SJCRH30 (cell line): ENCODE data around the gene SIGLEC7. TPM values are rescaled to one million over a fixed set of nuclear protein-coding genes. Genes with fewer than 3 reads are reported as not detected.
A peak's percentile ranks its signal among the peaks of the same experiment; 100 is the strongest.

Experiments used
- DNase-seq, 2 experiments: peaks; one replicate each; pipeline ENCODE4 v3.0.0-alpha.2; 2015 to 2020
- H3K27ac ChIP-seq: fragments of 250-450 bp; sonication (Bioruptor Pico); 2 replicates; pipeline ENCODE4 v1.5.1; 2020; ENCODE audit warnings: mild to moderate bottlenecking, moderate library complexity
- H3K27me3 ChIP-seq: fragments of 250-450 bp; sonication (Bioruptor Pico); 2 replicates; pipeline ENCODE4 v1.5.1; 2020; ENCODE audit warnings: mild to moderate bottlenecking, moderate library complexity
- H3K36me3 ChIP-seq: fragments of 250-450 bp; sonication (Bioruptor Pico); 2 replicates; pipeline ENCODE4 v1.5.1; 2020; ENCODE audit warnings: mild to moderate bottlenecking, moderate library complexity
- H3K4me1 ChIP-seq: fragments of 250-450 bp; sonication (Bioruptor Pico); 2 replicates; pipeline ENCODE4 v1.5.1; 2020; ENCODE audit warnings: mild to moderate bottlenecking, moderate library complexity
- H3K4me3 ChIP-seq: fragments of 250-450 bp; sonication (Bioruptor Pico); 2 replicates; pipeline ENCODE4 v1.5.1; 2020; ENCODE audit warnings: mild to moderate bottlenecking, moderate library complexity
- H3K9me3 ChIP-seq: fragments of 250-450 bp; sonication (Bioruptor Pico); replicated peaks from 2 replicates; pipeline ENCODE4 v1.5.1; 2020; ENCODE audit warnings: mild to moderate bottlenecking, moderate library complexity
- total RNA-seq: library from RNA; depleted of rRNA; stranded (reverse); fragments of >200 nt; shearing (Covaris generic); gene quantifications from 2 replicates; pipeline ENCODE4 v1.2.3, GENCODE V29; 2014

The SIGLEC7 gene
- total RNA-seq, 1 experiment from 2014 or later, result not detected

- peak; percentile 26 to 35 for DNase-seq
- H3K4me3 ChIP-seq, result peak overlapping the region; percentile 87
- 0 out of 2 replicates have a peak, but pooled peaks cover 4% of the 10 kb centered on the region for H3K36me3 ChIP-seq
- no peaks in the 10 kb centered on the region for H3K4me1 ChIP-seq
- no peaks in the 10 kb centered on the region for H3K9me3 ChIP-seq
- H3K27ac ChIP-seq, result peak overlapping the region; percentile 78
- no peaks in the 10 kb centered on the region; the same call in 1 of the 2 replicates for H3K27me3 ChIP-seq
These were observed 34.6 kb upstream of the SIGLEC7 start for GRCh38 chr19:51107406-51108065.

DNA sequence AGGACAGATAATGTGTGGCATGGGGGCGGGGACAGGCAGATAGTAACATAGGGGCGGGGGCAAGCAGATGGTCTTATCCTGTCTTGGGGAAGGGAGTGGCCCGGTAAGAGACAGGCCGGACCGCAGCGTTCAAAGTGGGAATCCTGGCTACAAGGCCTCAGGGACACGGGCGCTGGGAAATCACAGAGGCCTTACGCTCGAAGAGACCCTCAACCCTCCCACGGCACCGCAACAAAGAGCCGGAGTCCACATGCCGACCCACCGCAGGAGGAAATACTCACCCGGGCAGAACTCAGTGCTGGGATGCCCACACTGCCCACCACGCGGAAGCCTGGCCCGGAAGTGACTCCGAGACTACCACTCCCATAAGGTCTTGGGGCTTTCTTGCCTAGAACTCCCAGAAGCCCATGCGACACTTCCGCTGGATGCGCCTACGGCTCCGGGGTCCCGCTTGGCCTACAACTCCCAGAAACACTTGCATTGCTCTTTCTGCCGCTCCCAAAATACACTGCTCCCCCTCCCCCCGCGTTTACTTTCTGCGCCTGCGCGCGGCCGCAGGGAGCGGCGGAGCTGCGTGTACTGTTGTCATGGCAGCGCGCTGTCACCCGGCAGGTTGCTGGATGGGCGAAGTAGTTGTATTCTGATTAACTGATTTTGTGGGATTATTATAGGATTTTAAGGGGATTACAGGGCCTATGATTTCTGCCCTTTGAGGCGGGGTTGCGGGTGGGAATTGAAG is 33.9 kb upstream of the SIGLEC7 start, which contains the start of gene CTU1:
CTU1 (minus strand) TSS at position 344 of the 739 bp plus-strand sequence. CDS start 3,840 bp downstream, outside the sequence.
- Histone ChIP-seq H3K4me1 (no peaks in the 10 kb centered on the region), H3K9me3 (no peaks in the 10 kb centered on the region), H3K4me3 (peak within 1 kb of the TSS; percentile 87), H3K27ac (peak within 1 kb of the TSS; percentile 78), H3K36me3 (no peaks in the 10 kb centered on the region), H3K27me3 (peaks cover 3% of the 10 kb centered on the region; the same call in 1 of the 2 replicates)
- DNase-seq, result peak; percentile 98

DNA sequence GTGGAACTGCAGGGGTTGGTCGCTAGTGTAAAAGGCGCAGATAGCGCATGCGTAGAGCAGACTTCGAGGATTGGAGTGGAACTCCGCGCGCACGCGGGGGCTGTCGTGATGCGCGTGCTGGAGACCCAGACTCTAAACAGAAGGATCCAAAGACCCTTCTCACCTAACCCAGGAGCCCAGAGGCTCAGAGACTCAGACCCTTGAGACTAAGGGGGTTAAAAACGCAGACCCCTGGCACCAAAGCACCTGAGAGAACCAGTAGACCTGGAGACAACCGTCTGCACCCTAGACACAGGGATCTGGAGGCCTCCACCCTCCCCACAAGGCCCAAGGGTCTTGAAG is 33.3 kb upstream of the SIGLEC7 start:
- Histone ChIP-seq H3K9me3 (no peaks in the 10 kb centered on the region), H3K27ac (no peak overlapping the region)

GRCh38 chr19:51110666-51110971 is 31.5 kb upstream of the SIGLEC7 start:
- peaks cover 11% of the 10 kb centered on the region; the same call in 1 of the 2 replicates for H3K27me3 ChIP-seq
- no peak overlapping the region for H3K4me3 ChIP-seq
- H3K4me1 ChIP-seq, result no peaks in the 10 kb centered on the region
- no peak for DNase-seq
- no peaks in the 10 kb centered on the region for H3K36me3 ChIP-seq
- no peaks in the 10 kb centered on the region for H3K9me3 ChIP-seq
- H3K27ac ChIP-seq, result no peak overlapping the region

More for the DNA sequence above, 33.3 kb upstream of the SIGLEC7 start:
- no peak for DNase-seq
- Histone ChIP-seq H3K4me3 (peak overlapping the region; percentile 87), H3K4me1 (no peaks in the 10 kb centered on the region), H3K36me3 (no peaks in the 10 kb centered on the region), H3K27me3 (peaks cover 6% of the 10 kb centered on the region; the same call in 1 of the 2 replicates)

DNA sequence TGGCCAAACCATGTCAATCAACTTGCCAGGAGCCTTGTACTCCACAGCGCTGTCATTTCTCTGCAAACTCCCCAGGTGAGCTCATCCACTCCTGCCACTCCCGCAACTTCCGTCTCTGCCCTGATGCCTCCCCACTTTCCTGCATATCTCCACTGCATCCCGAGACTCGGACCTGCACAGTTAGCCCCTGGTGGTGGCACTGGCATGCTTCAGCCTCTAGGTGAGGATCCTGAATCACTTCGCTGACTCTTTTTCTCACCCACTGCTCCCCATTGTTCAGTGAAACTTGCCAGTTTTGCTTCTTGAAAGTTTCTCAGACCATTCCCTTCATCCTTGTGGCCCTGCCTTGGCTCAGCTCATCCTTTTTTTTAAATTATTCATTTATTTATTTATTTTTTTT is 30.5 kb upstream of the SIGLEC7 start:
- Histone ChIP-seq H3K9me3 (no peaks in the 10 kb centered on the region), H3K27me3 (peaks cover 16% of the 10 kb centered on the region; the same call in 1 of the 2 replicates), H3K36me3 (no peaks in the 10 kb centered on the region), H3K4me3 (no peak overlapping the region), H3K27ac (no peak overlapping the region), H3K4me1 (no peaks in the 10 kb centered on the region)
- no peak for DNase-seq

GRCh38 chr19:51114087-51114729 is 27.9 kb upstream of the SIGLEC7 start:
- Histone ChIP-seq H3K4me3 (no peak overlapping the region), H3K27ac (no peak overlapping the region), H3K9me3 (no peaks in the 10 kb centered on the region), H3K36me3 (no peaks in the 10 kb centered on the region), H3K27me3 (peaks cover 16% of the 10 kb centered on the region; the same call in 1 of the 2 replicates), H3K4me1 (no peaks in the 10 kb centered on the region)
- no peak for DNase-seq

DNA sequence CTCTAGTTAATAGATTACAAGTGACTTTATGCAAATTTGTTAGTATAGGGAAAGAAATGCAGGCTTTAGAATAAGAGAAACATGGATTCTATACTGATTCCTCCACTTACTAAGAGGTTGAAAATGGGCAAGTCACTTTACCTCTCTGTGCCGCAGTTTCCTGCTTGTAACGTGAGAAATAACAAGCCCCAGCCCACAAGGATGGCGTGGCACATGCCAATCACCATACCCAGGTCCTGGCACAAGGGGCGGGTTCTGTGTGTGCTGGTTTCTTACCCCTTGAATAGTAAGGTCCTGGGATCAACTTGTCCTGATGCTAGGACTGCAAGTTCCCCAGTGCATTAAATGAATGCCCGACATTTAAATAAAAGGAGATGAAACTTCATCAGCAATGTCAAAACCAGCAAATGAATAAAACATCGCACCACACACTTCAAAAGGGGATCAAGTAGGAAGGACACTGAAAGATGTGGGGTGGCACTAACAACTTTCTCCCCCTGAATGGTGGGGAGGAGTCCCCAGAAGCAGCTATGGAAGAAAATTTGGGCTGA is 25.3 kb upstream of the SIGLEC7 start:
- H3K4me3 ChIP-seq, result no peak overlapping the region
- DNase-seq, result no peak
- H3K27me3 ChIP-seq, result peaks cover 22% of the 10 kb centered on the region; the same call in 1 of the 2 replicates

GRCh38 chr19:51119101-51119500 is 23.0 kb upstream of the SIGLEC7 start:
- no peaks in the 10 kb centered on the region for H3K4me1 ChIP-seq
- H3K9me3 ChIP-seq, result no peaks in the 10 kb centered on the region
- no peak overlapping the region for H3K4me3 ChIP-seq
- H3K27ac ChIP-seq, result no peak overlapping the region
- peaks cover 16% of the 10 kb centered on the region; the same call in 1 of the 2 replicates for H3K27me3 ChIP-seq
- no peaks in the 10 kb centered on the region for H3K36me3 ChIP-seq
- no peak for DNase-seq

More for the DNA sequence above, 25.3 kb upstream of the SIGLEC7 start:
- Histone ChIP-seq H3K4me1 (no peaks in the 10 kb centered on the region), H3K9me3 (no peaks in the 10 kb centered on the region), H3K27ac (no peak overlapping the region), H3K36me3 (no peaks in the 10 kb centered on the region)

GRCh38 chr19:51119611-51120010 is 22.5 kb upstream of the SIGLEC7 start:
- Histone ChIP-seq H3K4me3 (no peak overlapping the region), H3K27ac (no peak overlapping the region), H3K9me3 (no peaks in the 10 kb centered on the region), H3K4me1 (no peaks in the 10 kb centered on the region), H3K27me3 (peaks cover 16% of the 10 kb centered on the region; the same call in 1 of the 2 replicates), H3K36me3 (no peaks in the 10 kb centered on the region)
- no peak for DNase-seq

- no peak for DNase-seq
- H3K4me3 ChIP-seq, result no peak overlapping the region
- H3K9me3 ChIP-seq, result no peaks in the 10 kb centered on the region
- no peaks in the 10 kb centered on the region for H3K36me3 ChIP-seq
- H3K27ac ChIP-seq, result no peak overlapping the region
- no peaks in the 10 kb centered on the region for H3K4me1 ChIP-seq
- peaks cover 16% of the 10 kb centered on the region; the same call in 1 of the 2 replicates for H3K27me3 ChIP-seq
These were observed 21.9 kb upstream of the SIGLEC7 start for GRCh38 chr19:51120160-51120559.

GRCh38 chr19:51121257-51121656 is 20.8 kb upstream of the SIGLEC7 start:
- Histone ChIP-seq H3K36me3 (no peaks in the 10 kb centered on the region), H3K27me3 (peaks cover 7% of the 10 kb centered on the region; the same call in 1 of the 2 replicates), H3K4me1 (no peaks in the 10 kb centered on the region), H3K9me3 (no peaks in the 10 kb centered on the region), H3K4me3 (no peak overlapping the region), H3K27ac (no peak overlapping the region)
- DNase-seq, result no peak

DNA sequence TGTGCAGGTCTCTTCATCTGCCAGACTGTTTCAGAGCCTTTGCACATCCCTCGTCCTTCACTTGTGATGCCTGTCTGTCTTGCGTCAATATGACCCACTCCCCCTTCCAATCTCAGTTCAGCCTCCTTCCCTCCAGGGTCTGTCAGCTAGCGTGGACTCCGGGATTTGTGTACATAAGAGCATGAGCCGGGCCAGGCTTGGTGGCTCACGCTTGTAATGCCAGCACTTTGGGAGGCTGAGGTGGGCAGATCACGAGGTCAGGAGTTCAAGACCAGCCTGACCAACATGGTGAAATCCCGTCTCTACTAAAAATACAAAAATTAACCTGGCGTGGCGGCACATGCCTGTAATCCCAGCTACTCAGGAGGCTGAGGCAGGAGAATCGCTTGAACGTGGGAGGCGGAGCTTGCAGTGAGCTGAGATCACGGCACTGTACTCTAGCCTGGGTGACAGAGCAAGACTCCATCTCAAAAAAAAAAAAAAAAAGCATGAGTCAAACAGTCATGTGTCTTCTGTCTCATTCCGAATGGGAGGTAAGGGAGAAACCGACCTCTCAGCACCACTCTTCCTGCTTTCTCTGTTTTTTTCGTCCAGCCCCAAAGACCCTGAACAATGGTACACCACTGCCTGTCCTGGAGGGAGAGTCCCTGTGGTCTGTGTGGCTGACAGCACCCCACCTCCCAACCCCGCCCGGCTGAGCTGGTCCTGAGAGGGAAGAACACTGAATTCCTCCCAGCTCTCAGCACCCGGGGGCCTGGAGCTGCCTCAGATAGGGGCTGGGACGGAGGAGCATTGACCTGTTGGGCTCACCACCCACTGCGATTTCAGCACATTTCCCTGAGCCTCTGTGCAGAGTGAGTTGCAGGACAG is 19.8 kb upstream of the SIGLEC7 start:
- H3K36me3 ChIP-seq, result no peaks in the 10 kb centered on the region
- no peaks in the 10 kb centered on the region for H3K4me1 ChIP-seq
- H3K27me3 ChIP-seq, result peaks cover 15% of the 10 kb centered on the region; the same call in 1 of the 2 replicates
- DNase-seq, result no peak
- H3K4me3 ChIP-seq, result no peak overlapping the region
- H3K9me3 ChIP-seq, result no peaks in the 10 kb centered on the region
- H3K27ac ChIP-seq, result no peak overlapping the region

DNA sequence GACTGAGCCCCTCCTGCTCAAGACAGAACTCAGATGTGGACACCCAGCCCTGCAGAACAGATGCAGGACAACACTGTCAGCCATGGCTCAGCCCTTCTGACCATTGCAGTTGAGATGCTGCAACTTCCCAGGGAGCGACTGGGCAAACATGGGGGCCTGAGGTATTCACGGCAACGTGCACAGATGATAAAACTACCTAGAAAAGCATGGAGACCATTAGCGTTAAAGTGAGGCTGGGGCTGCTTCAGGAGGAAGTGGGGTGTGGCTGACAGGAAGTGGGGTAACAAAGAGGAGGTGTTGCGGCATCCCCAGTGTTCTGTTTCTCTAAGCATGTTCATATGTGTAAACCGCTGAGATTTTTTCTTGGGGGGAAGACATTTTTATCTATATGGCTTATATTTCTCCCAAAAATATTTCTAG is 18.7 kb upstream of the SIGLEC7 start:
- no peak for DNase-seq
- no peaks in the 10 kb centered on the region for H3K36me3 ChIP-seq
- no peaks in the 10 kb centered on the region for H3K9me3 ChIP-seq
- H3K27me3 ChIP-seq, result peaks cover 16% of the 10 kb centered on the region; the same call in 1 of the 2 replicates
- no peak overlapping the region for H3K27ac ChIP-seq
- H3K4me1 ChIP-seq, result no peaks in the 10 kb centered on the region
- H3K4me3 ChIP-seq, result no peak overlapping the region

- Histone ChIP-seq H3K36me3 (no peaks in the 10 kb centered on the region), H3K27me3 (peaks cover 19% of the 10 kb centered on the region; the same call in 1 of the 2 replicates), H3K4me1 (0 out of 2 replicates have a peak, but pooled peaks cover 2% of the 10 kb centered on the region), H3K4me3 (no peak overlapping the region), H3K9me3 (no peaks in the 10 kb centered on the region), H3K27ac (no peak overlapping the region)
- no peak for DNase-seq
These were observed 18.3 kb upstream of the SIGLEC7 start for GRCh38 chr19:51123802-51124201.
